ENCODE results near the gene SNX9.

DNA sequence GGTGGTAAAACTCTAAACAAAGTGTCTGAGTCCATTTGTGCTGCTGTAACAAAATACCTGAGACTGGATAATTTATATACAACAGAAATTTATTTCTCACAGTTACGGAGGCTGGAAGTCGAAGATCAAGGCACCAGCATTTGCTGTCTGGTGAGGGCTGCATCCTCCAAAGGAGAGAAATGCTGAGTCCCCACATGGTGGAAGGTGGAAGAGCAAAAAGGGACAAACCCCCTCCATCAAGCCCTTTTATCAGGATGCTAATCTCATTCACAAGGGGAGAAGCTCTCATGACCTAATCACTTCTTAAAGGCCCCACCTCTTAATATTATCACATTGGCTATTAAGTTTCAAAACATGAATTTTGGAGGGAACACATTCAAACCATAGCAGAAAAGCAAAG is 102.7 kb downstream of the SNX9 start:
- TF ChIP-seq, protein P1, sequence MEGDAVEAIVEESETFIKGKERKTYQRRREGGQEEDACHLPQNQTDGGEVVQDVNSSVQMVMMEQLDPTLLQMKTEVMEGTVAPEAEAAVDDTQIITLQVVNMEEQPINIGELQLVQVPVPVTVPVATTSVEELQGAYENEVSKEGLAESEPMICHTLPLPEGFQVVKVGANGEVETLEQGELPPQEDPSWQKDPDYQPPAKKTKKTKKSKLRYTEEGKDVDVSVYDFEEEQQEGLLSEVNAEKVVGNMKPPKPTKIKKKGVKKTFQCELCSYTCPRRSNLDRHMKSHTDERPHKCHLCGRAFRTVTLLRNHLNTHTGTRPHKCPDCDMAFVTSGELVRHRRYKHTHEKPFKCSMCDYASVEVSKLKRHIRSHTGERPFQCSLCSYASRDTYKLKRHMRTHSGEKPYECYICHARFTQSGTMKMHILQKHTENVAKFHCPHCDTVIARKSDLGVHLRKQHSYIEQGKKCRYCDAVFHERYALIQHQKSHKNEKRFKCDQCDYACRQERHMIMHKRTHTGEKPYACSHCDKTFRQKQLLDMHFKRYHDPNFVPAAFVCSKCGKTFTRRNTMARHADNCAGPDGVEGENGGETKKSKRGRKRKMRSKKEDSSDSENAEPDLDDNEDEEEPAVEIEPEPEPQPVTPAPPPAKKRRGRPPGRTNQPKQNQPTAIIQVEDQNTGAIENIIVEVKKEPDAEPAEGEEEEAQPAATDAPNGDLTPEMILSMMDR (IDR thresholded peaks at IDR 0.05; ENCODE audit: control extremely low read depth in 1 of 3, insufficient read depth in 1 of 3, low read depth in 1 of 3, low read length in 3 of 3) = no peak
- TF ChIP-seq HDAC6 (IDR thresholded peaks at IDR 0.05; ENCODE audit: low read depth, low read length) = no peak
- no peak for TF ChIP-seq HDAC2 (IDR thresholded peaks at IDR 0.05; ENCODE audit: borderline replicate concordance in 1 of 2, low read depth in 2 of 2, low read length in 2 of 2)
- TF ChIP-seq TAF1 (IDR thresholded peaks at IDR 0.05; ENCODE audit: low read depth, low read length) = no peak
- TF ChIP-seq SP1 (IDR thresholded peaks at IDR 0.05; ENCODE audit: low read depth, low read length) = no peak
- TF ChIP-seq MAFK (IDR thresholded peaks at IDR 0.05; ENCODE audit: low read depth, low read length) = no peak
- no peak for TF ChIP-seq POLR2A (IDR thresholded peaks at IDR 0.05; ENCODE audit: control extremely low read depth in 1 of 2, low read depth in 2 of 2, low read length in 2 of 2)
- TF ChIP-seq, protein P2, sequence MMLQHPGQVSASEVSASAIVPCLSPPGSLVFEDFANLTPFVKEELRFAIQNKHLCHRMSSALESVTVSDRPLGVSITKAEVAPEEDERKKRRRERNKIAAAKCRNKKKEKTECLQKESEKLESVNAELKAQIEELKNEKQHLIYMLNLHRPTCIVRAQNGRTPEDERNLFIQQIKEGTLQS (IDR thresholded peaks at IDR 0.05; ENCODE audit: insufficient read depth, low read depth, low read length) = no peak
- TF ChIP-seq, protein P3, sequence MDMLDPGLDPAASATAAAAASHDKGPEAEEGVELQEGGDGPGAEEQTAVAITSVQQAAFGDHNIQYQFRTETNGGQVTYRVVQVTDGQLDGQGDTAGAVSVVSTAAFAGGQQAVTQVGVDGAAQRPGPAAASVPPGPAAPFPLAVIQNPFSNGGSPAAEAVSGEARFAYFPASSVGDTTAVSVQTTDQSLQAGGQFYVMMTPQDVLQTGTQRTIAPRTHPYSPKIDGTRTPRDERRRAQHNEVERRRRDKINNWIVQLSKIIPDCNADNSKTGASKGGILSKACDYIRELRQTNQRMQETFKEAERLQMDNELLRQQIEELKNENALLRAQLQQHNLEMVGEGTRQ (IDR thresholded peaks at IDR 0.05; ENCODE audit: low read length) = no peak
- no peak for TF ChIP-seq EGR1 (IDR thresholded peaks at IDR 0.05; ENCODE audit: borderline replicate concordance, low read depth, low read length)
- TF ChIP-seq POU5F1 (IDR thresholded peaks at IDR 0.05; ENCODE audit: low read depth, low read length) = no peak

All from H1 (cell line).